Neural progenitor cell (in vitro differentiated cells): ENCODE measurements around the gene REPS1. TPM values are rescaled to one million over a fixed set of nuclear protein-coding genes. Genes with fewer than 3 reads are reported as not detected.

Experiments used
- DNase-seq: peaks from one replicate; pipeline ENCODE4 v3.0.0-alpha.2; 2016; ENCODE audit warnings: low spot score
- H2AFZ ChIP-seq: fragments of 200-600 bp; sonication (generic); replicated peaks from 2 replicates; pipeline ENCODE4 v1.6.1; 2016; ENCODE audit warnings: antibody characterized with exemption
- H3F3A ChIP-seq: fragments of 200-600 bp; sonication (generic); 2 replicates; pipeline ENCODE4 v1.6.1; 2016; ENCODE audit warnings: antibody characterized with exemption, low read depth
- H3K27ac ChIP-seq: fragments of 200-600 bp; sonication (generic); 2 replicates; pipeline ENCODE4 v1.5.1; 2016; ENCODE audit warnings: mild to moderate bottlenecking
- H3K27me3 ChIP-seq: fragments of 200-600 bp; sonication (generic); 2 replicates; pipeline ENCODE4 v1.6.1; 2016; ENCODE audit warnings: mild to moderate bottlenecking, moderate library complexity
- H3K36me3 ChIP-seq: fragments of 200-600 bp; sonication (generic); 2 replicates; pipeline ENCODE4 v1.5.1; 2016
- H3K4me1 ChIP-seq: fragments of 200-600 bp; sonication (generic); 2 replicates; pipeline ENCODE4 v1.6.1; 2016; ENCODE audit warnings: mixed run types
- H3K4me2 ChIP-seq: fragments of 200-600 bp; sonication (generic); 2 replicates; pipeline ENCODE4 v1.6.1; 2016
- H3K4me3 ChIP-seq: fragments of 200-600 bp; sonication (generic); 2 replicates; pipeline ENCODE4 v1.5.1; 2016
- H3K79me2 ChIP-seq: fragments of 200-600 bp; sonication (generic); 2 replicates; pipeline ENCODE4 v1.6.1; 2016; ENCODE audit warnings: low read depth
- H3K9ac ChIP-seq: fragments of 200-600 bp; sonication (generic); 2 replicates; pipeline ENCODE4 v1.6.1; 2016
- H3K9me3 ChIP-seq: fragments of 200-600 bp; sonication (generic); 2 replicates; pipeline ENCODE4 v1.5.1; 2016; ENCODE audit warnings: low read depth
- H4K20me1 ChIP-seq: fragments of 200-600 bp; sonication (generic); 2 replicates; pipeline ENCODE4 v1.6.1; 2016; ENCODE audit warnings: low read depth
- H3K27ac Mint-ChIP-seq: 3 replicates; pipeline ENCODE4 v1.8.0; 2021; ENCODE audit warnings: mixed read lengths
- H3K27me3 Mint-ChIP-seq: 2 replicates; pipeline ENCODE4 v1.8.0; 2022; ENCODE audit warnings: low read depth, mild to moderate bottlenecking, inconsistent platforms, moderate library complexity, mixed read lengths; ENCODE audit not compliant: insufficient read depth
- H3K36me3 Mint-ChIP-seq: 3 replicates; pipeline ENCODE4 v1.8.0; 2021; ENCODE audit warnings: mixed read lengths
- H3K4me1 Mint-ChIP-seq: 3 replicates; pipeline ENCODE4 v1.8.0; 2021; ENCODE audit warnings: mixed read lengths
- H3K4me3 Mint-ChIP-seq: 3 replicates; pipeline ENCODE4 v1.8.0; 2021; ENCODE audit warnings: mild to moderate bottlenecking, moderate library complexity, mixed read lengths
- H3K9me3 Mint-ChIP-seq: 3 replicates; pipeline ENCODE4 v1.8.0; 2020; ENCODE audit warnings: mixed read lengths
- EZH2 ChIP-seq: fragments of 200-600 bp; sonication (generic); IDR thresholded peaks from 2 replicates; pipeline ENCODE4 v1.6.1; 2017; ENCODE audit warnings: antibody characterized with exemption, mild to moderate bottlenecking, moderate library complexity
- EZH2phosphoT487 ChIP-seq: fragments of 200-600 bp; sonication (generic); IDR thresholded peaks from 2 replicates; pipeline ENCODE4 v1.6.1; 2017; ENCODE audit warnings: antibody characterized with exemption
- total RNA-seq: library from RNA; depleted of rRNA; stranded (reverse); fragments of >200 nt; gene quantifications from 2 replicates; pipeline ENCODE4 v1.2.3, GENCODE V29; 2015; ENCODE audit warnings: low replicate concordance
- TF ChIP-seq, protein P1 (sequence below): fragments of 200-600 bp; sonication (generic); IDR thresholded peaks from 2 replicates; pipeline ENCODE4 v1.5.1; 2017; ENCODE audit warnings: antibody characterized with exemption, mild to moderate bottlenecking

The REPS1 gene
- total RNA-seq, 1 donor from 2014 or later = 97.5 TPM

DNA sequence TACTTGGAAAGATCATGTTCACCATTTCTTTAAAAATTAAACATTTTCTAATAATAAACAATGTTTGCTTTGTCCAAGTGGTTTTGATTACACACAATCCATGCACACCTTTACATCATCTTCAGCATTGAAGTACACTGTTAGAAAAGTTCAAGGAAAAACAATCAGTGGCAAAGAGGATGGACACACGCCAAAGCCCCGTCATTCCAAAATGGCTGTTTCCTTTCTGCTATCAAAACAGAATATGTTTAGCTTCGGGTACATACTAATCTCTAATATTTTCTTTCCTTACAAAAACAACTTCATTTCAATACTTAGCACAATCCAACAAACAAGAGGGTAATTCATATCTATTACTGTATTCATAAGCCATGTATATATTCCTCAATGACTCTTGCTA lies 24.5 kb downstream of the REPS1 start:
- DNase-seq = no peak
- H3K9me3 Mint-ChIP-seq = no peaks in the 10 kb centered on the region
- Histone ChIP-seq H3K4me1 (peaks cover 18% of the 10 kb centered on the region), H3K36me3 (no peaks in the 10 kb centered on the region), H4K20me1 (peaks cover 53% of the 10 kb centered on the region), H3K79me2 (peaks cover 100% of the 10 kb centered on the region), H3K27me3 (no peaks in the 10 kb centered on the region), H3K9me3 (no peaks in the 10 kb centered on the region), H3K27ac (no peak overlapping the region), H3F3A (no peaks in the 10 kb centered on the region), H3K4me2 (no peak overlapping the region), H2AFZ (no peak overlapping the region), H3K4me3 (no peak overlapping the region), H3K9ac (no peak overlapping the region)
- no peak overlapping the region for H3K4me3 Mint-ChIP-seq
- no peaks in the 10 kb centered on the region for H3K27me3 Mint-ChIP-seq
- TF ChIP-seq EZH2phosphoT487 (no peak), EZH2 (no peak)
- TF ChIP-seq, protein P1, sequence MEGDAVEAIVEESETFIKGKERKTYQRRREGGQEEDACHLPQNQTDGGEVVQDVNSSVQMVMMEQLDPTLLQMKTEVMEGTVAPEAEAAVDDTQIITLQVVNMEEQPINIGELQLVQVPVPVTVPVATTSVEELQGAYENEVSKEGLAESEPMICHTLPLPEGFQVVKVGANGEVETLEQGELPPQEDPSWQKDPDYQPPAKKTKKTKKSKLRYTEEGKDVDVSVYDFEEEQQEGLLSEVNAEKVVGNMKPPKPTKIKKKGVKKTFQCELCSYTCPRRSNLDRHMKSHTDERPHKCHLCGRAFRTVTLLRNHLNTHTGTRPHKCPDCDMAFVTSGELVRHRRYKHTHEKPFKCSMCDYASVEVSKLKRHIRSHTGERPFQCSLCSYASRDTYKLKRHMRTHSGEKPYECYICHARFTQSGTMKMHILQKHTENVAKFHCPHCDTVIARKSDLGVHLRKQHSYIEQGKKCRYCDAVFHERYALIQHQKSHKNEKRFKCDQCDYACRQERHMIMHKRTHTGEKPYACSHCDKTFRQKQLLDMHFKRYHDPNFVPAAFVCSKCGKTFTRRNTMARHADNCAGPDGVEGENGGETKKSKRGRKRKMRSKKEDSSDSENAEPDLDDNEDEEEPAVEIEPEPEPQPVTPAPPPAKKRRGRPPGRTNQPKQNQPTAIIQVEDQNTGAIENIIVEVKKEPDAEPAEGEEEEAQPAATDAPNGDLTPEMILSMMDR = no peak
- H3K27ac Mint-ChIP-seq = no peak overlapping the region
- H3K36me3 Mint-ChIP-seq = peaks cover 1% of the 10 kb centered on the region
- no peaks in the 10 kb centered on the region for H3K4me1 Mint-ChIP-seq

DNA sequence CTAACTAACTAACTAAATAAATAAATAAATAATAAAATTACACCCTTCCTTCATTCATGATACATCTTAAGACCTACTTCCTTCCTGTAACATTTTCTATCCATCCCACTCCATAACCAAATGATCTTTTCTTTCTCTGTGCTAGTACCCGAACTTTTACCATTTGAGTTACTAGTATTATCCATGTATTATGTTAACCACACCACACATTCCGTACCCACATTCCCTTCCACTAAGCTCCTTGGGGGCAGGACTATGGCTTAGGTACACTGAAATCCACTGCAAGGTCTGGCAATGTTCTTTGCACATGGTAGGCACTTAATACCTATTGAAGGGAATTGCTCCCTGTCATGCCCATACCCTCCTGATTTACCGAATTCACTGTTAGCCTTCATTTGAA lies 24.9 kb downstream of the REPS1 start:
- Histone ChIP-seq H3K4me1 (peaks cover 14% of the 10 kb centered on the region), H3K9ac (no peak overlapping the region), H3K9me3 (no peaks in the 10 kb centered on the region), H3K27ac (no peak overlapping the region), H3F3A (no peaks in the 10 kb centered on the region), H2AFZ (no peak overlapping the region), H4K20me1 (peaks cover 50% of the 10 kb centered on the region), H3K36me3 (no peaks in the 10 kb centered on the region), H3K4me2 (no peak overlapping the region), H3K79me2 (peaks cover 100% of the 10 kb centered on the region), H3K4me3 (no peak overlapping the region), H3K27me3 (no peaks in the 10 kb centered on the region)
- Mint-ChIP-seq H3K4me3 (no peak overlapping the region), H3K36me3 (peaks cover 1% of the 10 kb centered on the region), H3K27me3 (no peaks in the 10 kb centered on the region), H3K9me3 (no peaks in the 10 kb centered on the region), H3K4me1 (no peaks in the 10 kb centered on the region), H3K27ac (no peak overlapping the region)
- TF ChIP-seq EZH2 = no peak
- TF ChIP-seq, protein P1 = no peak
- TF ChIP-seq EZH2phosphoT487 = no peak
- DNase-seq = no peak

DNA sequence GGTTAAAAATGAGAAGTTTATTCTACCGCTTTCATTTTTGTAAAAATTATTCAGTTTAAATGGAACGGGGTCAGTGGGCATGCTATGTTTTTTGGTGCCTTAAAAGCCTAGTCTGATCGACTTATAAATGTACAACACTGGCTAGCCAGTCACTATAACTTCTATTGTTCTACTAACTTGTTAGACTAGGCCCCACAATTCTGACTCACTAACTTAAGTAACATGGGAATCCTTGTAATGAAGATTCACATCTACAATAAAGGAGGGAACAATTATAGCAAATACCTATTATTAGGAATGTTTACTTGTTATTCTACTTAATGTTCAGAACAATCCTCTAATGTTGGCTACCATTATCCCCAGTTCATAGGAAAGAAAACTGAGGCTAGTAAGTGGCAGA lies 28.5 kb downstream of the REPS1 start:
- no peak for DNase-seq
- no peaks in the 10 kb centered on the region for H3K4me1 Mint-ChIP-seq
- no peak overlapping the region for H3K4me3 ChIP-seq
- peaks cover 13% of the 10 kb centered on the region for H3K4me1 ChIP-seq
- peaks cover 1% of the 10 kb centered on the region for H3K36me3 Mint-ChIP-seq
- peaks cover 3% of the 10 kb centered on the region for H3K36me3 ChIP-seq
- H3K9ac ChIP-seq = no peak overlapping the region
- no peak overlapping the region for H3K4me3 Mint-ChIP-seq
- H3F3A ChIP-seq = no peaks in the 10 kb centered on the region
- peaks cover 100% of the 10 kb centered on the region for H3K79me2 ChIP-seq
- no peak overlapping the region for H3K27ac ChIP-seq
- H3K4me2 ChIP-seq = no peak overlapping the region
- no peaks in the 10 kb centered on the region for H3K9me3 ChIP-seq
- H3K9me3 Mint-ChIP-seq = no peaks in the 10 kb centered on the region
- no peaks in the 10 kb centered on the region for H3K27me3 Mint-ChIP-seq
- no peak overlapping the region for H2AFZ ChIP-seq
- H3K27me3 ChIP-seq = no peaks in the 10 kb centered on the region
- no peak overlapping the region for H3K27ac Mint-ChIP-seq
- TF ChIP-seq, protein P1 = no peak
- TF ChIP-seq EZH2 (no peak), EZH2phosphoT487 (no peak)
- peaks cover 24% of the 10 kb centered on the region for H4K20me1 ChIP-seq
